GM12878 (cell line): ENCODE results near the gene AP3D1. TPM values are rescaled to one million over a fixed set of nuclear protein-coding genes. Genes with fewer than 3 reads are reported as not detected.

Experiments used
- ATAC-seq: fragments of 200-7000 bp; cut with Tn5 transposase; 3 replicates; pipeline ENCODE4 v1.9.1; 2020; ENCODE audit warnings: mild to moderate bottlenecking, moderate library complexity
- BruUV-seq: library from RNA; stranded (reverse); fragments of 400-500 nt; replicated peaks from 2 replicates; lab custom pipeline; 2021; lab: Mats Ljungman, UMichigan
- CTCF ChIA-PET: fragments of 300-600 bp; sonication (Branson Sonifier 250); formaldehyde crosslinking; extraction: SDS; loops from one replicate; lab custom pipeline; 2021; ENCODE audit warnings: inconsistent platforms; lab: Yijun Ruan, JAX
- POLR2A ChIA-PET: fragments of 350-600 bp; formaldehyde crosslinking; extraction: SDS; loops from one replicate; lab custom pipeline; 2021; ENCODE audit warnings: inconsistent platforms; lab: Charles Lee
- RAD21 ChIA-PET: fragments of 300-600 bp; sonication (Branson Sonifier 250); formaldehyde crosslinking; loops from one replicate; lab custom pipeline; 2023; ENCODE audit warnings: antibody characterized with exemption; ENCODE audit not compliant: unreplicated experiment; lab: Charles Lee
- SMC1A ChIA-PET: fragments of 300-600 bp; sonication (Branson Sonifier 250); formaldehyde crosslinking; loops from one replicate; lab custom pipeline; 2023; ENCODE audit not compliant: unreplicated experiment, uncharacterized antibody; lab: Charles Lee
- DNase-seq: peaks from one replicate; pipeline ENCODE4 v3.0.0-alpha.2; 2011; ENCODE audit warnings: low read depth, low spot score
- FAIRE-seq: peaks from 3 replicates; lab custom pipeline; 2011; peaks lifted over from hg19 to GRCh38; lab: Jason Lieb, UNC
- H2AFZ ChIP-seq: 2 replicates; pipeline ENCODE4 v1.6.0; 2011; ENCODE audit warnings: low read depth, low read length, control low read depth; ENCODE audit not compliant: control insufficient read depth
- H3K27ac ChIP-seq: 2 replicates; pipeline ENCODE4 v1.5.1; 2011; ENCODE audit warnings: control low read depth; ENCODE audit not compliant: control insufficient read depth, insufficient read depth
- H3K27me3 ChIP-seq, 2 experiments: replicated peaks in 1 of 2; 2 replicates each; pipeline versions ENCODE4 v1.6.0 to v1.6.1; 2011; ENCODE audit warnings: low read length in 1 of 2; ENCODE audit not compliant: control insufficient read depth in 2 of 2, insufficient read depth in 2 of 2
- H3K36me3 ChIP-seq, 2 experiments: 2 replicates each; pipeline ENCODE4 v1.5.1; 2011; ENCODE audit warnings: low read length in 1 of 2; ENCODE audit not compliant: control insufficient read depth in 2 of 2, insufficient read depth in 2 of 2
- H3K4me1 ChIP-seq: 2 replicates; pipeline ENCODE4 v1.6.1; 2011; ENCODE audit warnings: mild to moderate bottlenecking, low read length, moderate library complexity, mixed read lengths; ENCODE audit not compliant: control insufficient read depth, insufficient read depth
- H3K4me2 ChIP-seq: 2 replicates; pipeline ENCODE4 v1.6.0; 2011; ENCODE audit warnings: control low read depth; ENCODE audit not compliant: control insufficient read depth, insufficient read depth
- H3K4me3 ChIP-seq: fragments of 200-600 bp; sonication (generic); 2 replicates; pipeline ENCODE4 v1.5.1; 2016
- H3K79me2 ChIP-seq: 2 replicates; pipeline ENCODE4 v1.6.0; 2011; ENCODE audit warnings: low read length; ENCODE audit not compliant: control insufficient read depth, insufficient read depth
- H3K9ac ChIP-seq: 2 replicates; pipeline ENCODE4 v1.8.0; 2011; ENCODE audit warnings: low read length, control low read depth, mixed read lengths; ENCODE audit not compliant: control insufficient read depth, insufficient read depth
- H3K9me3 ChIP-seq: replicated peaks from 3 replicates; pipeline ENCODE4 v1.5.1; 2011; ENCODE audit warnings: mild to moderate bottlenecking, low read length; ENCODE audit not compliant: control insufficient read depth, insufficient read depth
- H4K20me1 ChIP-seq: 2 replicates; pipeline ENCODE4 v1.6.0; 2011; ENCODE audit not compliant: control insufficient read depth, insufficient read depth
- HDGF ChIP-seq: fragments of 450-650 bp; IDR thresholded peaks from 2 replicates; pipeline ENCODE4 v1.6.1; 2016; ENCODE audit warnings: antibody characterized with exemption
- KDM1A ChIP-seq: fragments of 200-600 bp; sonication (generic); IDR thresholded peaks from 2 replicates; pipeline ENCODE4 v1.6.1; 2016; ENCODE audit warnings: borderline replicate concordance
- NR2C1 ChIP-seq: fragments of 450-650 bp; IDR thresholded peaks from 2 replicates; pipeline ENCODE4 v1.6.1; 2017; ENCODE audit warnings: antibody characterized with exemption, mild to moderate bottlenecking, moderate library complexity
- RFX5 ChIP-seq: IDR thresholded peaks from 2 replicates; pipeline ENCODE4 v1.6.1; 2011; ENCODE audit warnings: low read depth, low read length, improper control_type of control experiment
- WGBS: methylation state at CpG from one replicate; pipeline ENCODE4 v1.1.6; 2016; ENCODE audit warnings: low lambda C conversion rate; ENCODE audit not compliant: insufficient replicate concordance, insufficient coverage; ENCODE audit errors: missing lambda C conversion rate; 5-methylcytosine and 5-hydroxymethylcytosine counted together
- in situ Hi-C: fragments of 300-500 bp; cut with MboI; formaldehyde crosslinking; loops from 9 replicates; pipeline ENCODE4 v1.14.3; 2018; ENCODE audit warnings: mixed read lengths
- intact Hi-C: fragments of 100-400 bp; cut with micrococcal nuclease; formaldehyde crosslinking; loops from one replicate; pipeline ENCODE4 v1.14.2; 2022; ENCODE audit not compliant: unreplicated experiment
- polyA plus RNA-seq, 11 experiments: library from polyadenylated mRNA; depleted of rRNA in 4 of 11; unstranded in 6 of 11; stranded (reverse) in 5 of 11; fragments of >200 nt; fragmentation: Nextera tagmentation in 4 of 11; fragmentation: Illumina TruSeq in 1 of 11; extraction: Ambion mirVana in 4 of 11; extraction: Trizol in 1 of 11; gene quantifications; 1 replicate in 1 of 11; 2 replicates in 10 of 11; pipeline versions ENCODE4 v1.2.1 to v1.2.3, GENCODE V29; 2011 to 2016; ENCODE audit warnings: inconsistent platforms in 2 of 11, missing spikeins in 2 of 11, low read depth in 1 of 11
- total RNA-seq, 4 experiments: library from RNA; depleted of rRNA in 3 of 4; stranded (reverse); fragments of >200 nt in 3 of 4; fragmentation: Illumina TruSeq in 1 of 4; extraction: Trizol in 1 of 4; gene quantifications; 2 replicates each; pipeline versions ENCODE4 v1.2.1 to v1.2.3, GENCODE V29; 2013 to 2021
- TF ChIP-seq, protein P1 (sequence below): fragments of 450-650 bp; formaldehyde crosslinking; IDR thresholded peaks from 2 replicates; pipeline ENCODE4 v1.5.0; 2022; ENCODE audit warnings: mild to moderate bottlenecking, missing genetic modification characterization
- TF ChIP-seq, protein P2 (sequence below): IDR thresholded peaks from 2 replicates; pipeline ENCODE4 v1.6.1; 2012; ENCODE audit warnings: low read depth, low read length, improper control_type of control experiment

Gene AP3D1
- total and polyA plus RNA-seq, 10 of the 15 experiments (the other 5 are each of a cell fraction or from before 2014, with no cell fraction given) = 1.5 to 108 (median 59.1) TPM

DNA sequence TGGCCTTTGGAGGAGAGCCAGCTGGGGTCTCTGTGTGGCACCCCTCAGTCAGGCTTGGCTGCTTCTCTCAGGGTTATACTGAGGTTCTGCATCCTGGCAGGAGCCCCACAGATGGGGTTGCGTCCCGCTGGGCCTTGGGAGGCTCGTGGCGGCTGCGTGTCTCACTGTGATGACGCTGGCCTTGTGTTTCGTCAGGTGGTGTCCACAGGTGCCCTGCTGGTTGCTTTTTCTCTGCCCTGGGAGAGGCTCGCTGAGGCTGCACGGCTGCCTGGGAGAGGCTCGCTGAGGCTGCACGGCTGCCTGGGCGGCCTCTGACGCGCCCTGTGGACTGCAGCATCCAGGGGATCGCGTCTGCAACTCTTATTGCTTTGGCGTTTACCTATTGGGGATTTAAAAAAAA is 27.7 kb upstream of the AP3D1 start (continued):
- TF ChIP-seq, protein P1, sequence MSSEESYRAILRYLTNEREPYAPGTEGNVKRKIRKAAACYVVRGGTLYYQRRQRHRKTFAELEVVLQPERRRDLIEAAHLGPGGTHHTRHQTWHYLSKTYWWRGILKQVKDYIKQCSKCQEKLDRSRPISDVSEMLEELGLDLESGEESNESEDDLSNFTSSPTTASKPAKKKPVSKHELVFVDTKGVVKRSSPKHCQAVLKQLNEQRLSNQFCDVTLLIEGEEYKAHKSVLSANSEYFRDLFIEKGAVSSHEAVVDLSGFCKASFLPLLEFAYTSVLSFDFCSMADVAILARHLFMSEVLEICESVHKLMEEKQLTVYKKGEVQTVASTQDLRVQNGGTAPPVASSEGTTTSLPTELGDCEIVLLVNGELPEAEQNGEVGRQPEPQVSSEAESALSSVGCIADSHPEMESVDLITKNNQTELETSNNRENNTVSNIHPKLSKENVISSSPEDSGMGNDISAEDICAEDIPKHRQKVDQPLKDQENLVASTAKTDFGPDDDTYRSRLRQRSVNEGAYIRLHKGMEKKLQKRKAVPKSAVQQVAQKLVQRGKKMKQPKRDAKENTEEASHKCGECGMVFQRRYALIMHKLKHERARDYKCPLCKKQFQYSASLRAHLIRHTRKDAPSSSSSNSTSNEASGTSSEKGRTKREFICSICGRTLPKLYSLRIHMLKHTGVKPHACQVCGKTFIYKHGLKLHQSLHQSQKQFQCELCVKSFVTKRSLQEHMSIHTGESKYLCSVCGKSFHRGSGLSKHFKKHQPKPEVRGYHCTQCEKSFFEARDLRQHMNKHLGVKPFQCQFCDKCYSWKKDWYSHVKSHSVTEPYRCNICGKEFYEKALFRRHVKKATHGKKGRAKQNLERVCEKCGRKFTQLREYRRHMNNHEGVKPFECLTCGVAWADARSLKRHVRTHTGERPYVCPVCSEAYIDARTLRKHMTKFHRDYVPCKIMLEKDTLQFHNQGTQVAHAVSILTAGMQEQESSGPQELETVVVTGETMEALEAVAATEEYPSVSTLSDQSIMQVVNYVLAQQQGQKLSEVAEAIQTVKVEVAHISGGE (CRISPR knock-in tag) = no peak

DNA sequence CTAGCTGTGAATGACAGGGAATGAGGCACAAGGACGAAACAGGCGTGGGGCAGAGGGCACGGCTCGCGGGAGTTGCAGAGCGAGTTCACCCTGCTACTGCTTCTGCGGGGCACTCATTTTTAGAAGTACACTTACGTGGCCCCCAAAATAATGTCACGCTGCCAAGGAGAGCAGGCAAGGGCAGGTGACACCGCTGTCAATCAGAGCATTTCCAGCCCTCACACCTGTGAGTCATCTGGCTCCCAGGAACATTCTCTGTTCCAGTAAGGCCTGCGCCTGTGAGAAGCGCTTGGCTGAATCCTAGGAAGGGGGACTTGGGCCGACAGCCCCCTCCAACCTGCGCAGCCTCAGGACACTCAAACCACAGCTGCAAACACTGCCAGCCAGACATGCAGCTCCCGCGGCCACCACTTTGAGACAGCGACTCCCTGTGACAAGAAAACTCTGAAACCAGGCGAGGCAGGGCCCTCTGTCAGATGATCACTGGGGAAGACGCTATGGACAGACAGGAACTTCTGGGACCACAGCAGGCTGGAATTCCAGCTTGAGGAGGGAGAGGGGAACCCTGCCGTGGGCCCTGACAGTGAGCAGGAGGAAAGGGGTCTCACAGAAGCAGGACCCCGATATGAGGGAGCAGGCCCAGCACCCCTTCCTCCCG is 25.1 kb upstream of the AP3D1 start:
- H3K4me3 ChIP-seq = no peak overlapping the region
- POLR2A ChIA-PET = interaction anchor here (0.6 kb wide), 2 partner anchors 20 to 404 kb away, joined by 3 to 4 read pairs; no protein-coding TSS in a partner anchor
- DNase-seq = no peak
- peaks cover 87% of the 10 kb centered on the region for H3K79me2 ChIP-seq
- peaks cover 10 to 40% of the 10 kb centered on the region in 2 experiments; a peak in 3 of 4 replicates for H3K36me3 ChIP-seq
- TF ChIP-seq KDM1A (no peak), NR2C1 (no peak), HDGF (no peak), RFX5 (no peak)
- TF ChIP-seq, protein P2, sequence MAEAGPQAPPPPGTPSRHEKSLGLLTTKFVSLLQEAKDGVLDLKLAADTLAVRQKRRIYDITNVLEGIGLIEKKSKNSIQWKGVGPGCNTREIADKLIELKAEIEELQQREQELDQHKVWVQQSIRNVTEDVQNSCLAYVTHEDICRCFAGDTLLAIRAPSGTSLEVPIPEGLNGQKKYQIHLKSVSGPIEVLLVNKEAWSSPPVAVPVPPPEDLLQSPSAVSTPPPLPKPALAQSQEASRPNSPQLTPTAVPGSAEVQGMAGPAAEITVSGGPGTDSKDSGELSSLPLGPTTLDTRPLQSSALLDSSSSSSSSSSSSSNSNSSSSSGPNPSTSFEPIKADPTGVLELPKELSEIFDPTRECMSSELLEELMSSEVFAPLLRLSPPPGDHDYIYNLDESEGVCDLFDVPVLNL = no peak
- H2AFZ ChIP-seq = no peak overlapping the region
- SMC1A ChIA-PET = no interaction called here
- H3K4me2 ChIP-seq = no peak overlapping the region
- no peaks in the 10 kb centered on the region; the same call in 1 of the 2 replicates for H4K20me1 ChIP-seq
- RAD21 ChIA-PET = no interaction called here
- H3K9ac ChIP-seq = no peak overlapping the region
- H3K27me3 ChIP-seq = no peaks in the 10 kb centered on the region
- FAIRE-seq = no peak
- WGBS = 96% methylated on average over 20 of the region's 22 CpGs
- intact Hi-C loops (no loop called here), in situ Hi-C loops (no loop called here)
- peaks cover 5% of the 10 kb centered on the region for H3K4me1 ChIP-seq
- CTCF ChIA-PET = interaction anchor here (1.1 kb wide), 1 partner anchor 21 kb away, joined by 4 read pairs; no protein-coding TSS in a partner anchor
- ATAC-seq = no peak
- no peaks in the 10 kb centered on the region; the same call in 2 of the 3 replicates for H3K9me3 ChIP-seq
- no TSS peak for BruUV-seq
- H3K27ac ChIP-seq = no peak overlapping the region
